HepG2 (cell line): ENCODE results near the gene FLAD1. TPM values are rescaled to one million over a fixed set of nuclear protein-coding genes. Genes with fewer than 3 reads are reported as not detected.

Experiments used
- GABPA ChIP-seq, 2 experiments: IDR thresholded peaks; 2 replicates each; pipeline ENCODE4 v1.6.1; 2011 to 2016; ENCODE audit warnings: low read depth in 2 of 2, low read length in 1 of 2, missing biosample characterization in 1 of 2, missing genetic modification characterization in 1 of 2
- GATAD2A ChIP-seq: IDR thresholded peaks from 2 replicates; pipeline ENCODE4 v1.6.1; 2016
- HDAC2 ChIP-seq: sonication (generic); formaldehyde crosslinking; IDR thresholded peaks from 2 replicates; pipeline ENCODE4 v1.4.0; 2020; ENCODE audit warnings: missing genetic modification reagents
- IRF2 ChIP-seq: IDR thresholded peaks from 2 replicates; pipeline ENCODE4 v1.6.1; 2018; ENCODE audit warnings: missing genetic modification reagents, missing compliant biosample characterization
- JUN ChIP-seq: sonication (generic); formaldehyde crosslinking; IDR thresholded peaks from 2 replicates; pipeline ENCODE4 v1.4.0; 2020; ENCODE audit warnings: mild to moderate bottlenecking, missing genetic modification reagents
- KDM3A ChIP-seq: IDR thresholded peaks from 2 replicates; pipeline ENCODE4 v1.6.1; 2018; ENCODE audit warnings: low read depth, missing compliant biosample characterization
- KDM5A ChIP-seq: fragments of 200-600 bp; sonication (generic); IDR thresholded peaks from 2 replicates; pipeline ENCODE4 v1.7.0; 2018; ENCODE audit warnings: antibody characterized with exemption, mild to moderate bottlenecking, low read length, borderline replicate concordance
- MEIS1 ChIP-seq: sonication (generic); formaldehyde crosslinking; IDR thresholded peaks from 2 replicates; pipeline ENCODE4 v1.9.0; 2021; ENCODE audit warnings: mild to moderate bottlenecking, missing genetic modification reagents, moderate library complexity, borderline replicate concordance
- NAIF1 ChIP-seq: sonication (generic); formaldehyde crosslinking; IDR thresholded peaks from 2 replicates; pipeline ENCODE4 v1.5.0; 2020; ENCODE audit warnings: mild to moderate bottlenecking, missing genetic modification reagents, borderline replicate concordance
- NFATC3 ChIP-seq: sonication (generic); formaldehyde crosslinking; IDR thresholded peaks from 2 replicates; pipeline ENCODE4 v1.5.1; 2020; ENCODE audit warnings: mild to moderate bottlenecking, missing genetic modification reagents
- NFKBIZ ChIP-seq: IDR thresholded peaks from 2 replicates; pipeline ENCODE4 v1.6.1; 2018; ENCODE audit warnings: missing genetic modification reagents, missing compliant biosample characterization
- NFYC ChIP-seq: IDR thresholded peaks from 2 replicates; pipeline ENCODE4 v1.6.1; 2016; ENCODE audit warnings: missing genetic modification reagents, missing compliant biosample characterization
- POLR2G ChIP-seq: fragments of 200-400 bp; formaldehyde crosslinking; IDR thresholded peaks from 2 replicates; pipeline ENCODE4 v1.6.1; 2018; ENCODE audit warnings: mild to moderate bottlenecking, low read depth, low read length, moderate library complexity
- PPARG ChIP-seq: conservative IDR thresholded peaks from 2 replicates; pipeline ENCODE4 v1.6.1; 2016; ENCODE audit warnings: missing biosample characterization, missing genetic modification reagents
- RNF219 ChIP-seq: sonication (generic); formaldehyde crosslinking; IDR thresholded peaks from 2 replicates; pipeline ENCODE4 v1.5.0; 2020; ENCODE audit warnings: mild to moderate bottlenecking, missing genetic modification reagents
- RXRA ChIP-seq: sonication (generic); formaldehyde crosslinking; IDR thresholded peaks from 2 replicates; pipeline ENCODE4 v1.5.1; 2020; ENCODE audit warnings: missing genetic modification reagents
- RXRB ChIP-seq: IDR thresholded peaks from 2 replicates; pipeline ENCODE4 v1.6.1; 2016; ENCODE audit warnings: borderline replicate concordance, missing genetic modification reagents, missing compliant biosample characterization
- SP5 ChIP-seq: IDR thresholded peaks from 2 replicates; pipeline ENCODE4 v1.6.1; 2016; ENCODE audit warnings: low read depth, borderline replicate concordance
- ZBTB20 ChIP-seq: sonication (generic); formaldehyde crosslinking; IDR thresholded peaks from 2 replicates; pipeline ENCODE4 v1.8.1; 2023; ENCODE audit warnings: missing genetic modification reagents, low read depth, mild to moderate bottlenecking, borderline replicate concordance
- ZC3H4 ChIP-seq: sonication (generic); formaldehyde crosslinking; IDR thresholded peaks from 2 replicates; pipeline ENCODE4 v1.4.0; 2020; ENCODE audit warnings: missing genetic modification reagents, borderline replicate concordance
- ZFP1 ChIP-seq: IDR thresholded peaks from 2 replicates; pipeline ENCODE4 v1.6.1; 2016
- ZNF292 ChIP-seq: sonication (generic); formaldehyde crosslinking; IDR thresholded peaks from 2 replicates; pipeline ENCODE4 v1.8.1; 2022; ENCODE audit warnings: mild to moderate bottlenecking, low read depth, missing genetic modification reagents, borderline replicate concordance
- ZNF572 ChIP-seq: sonication (generic); formaldehyde crosslinking; IDR thresholded peaks from 2 replicates; pipeline ENCODE4 v1.5.1; 2020; ENCODE audit warnings: mild to moderate bottlenecking, missing genetic modification reagents
- ZNF710 ChIP-seq: sonication (generic); formaldehyde crosslinking; IDR thresholded peaks from 2 replicates; pipeline ENCODE4 v1.5.0; 2020; ENCODE audit warnings: mild to moderate bottlenecking, missing genetic modification reagents, borderline replicate concordance
- ZNF891 ChIP-seq: sonication (generic); formaldehyde crosslinking; IDR thresholded peaks from 2 replicates; pipeline ENCODE4 v1.5.0; 2020; ENCODE audit warnings: mild to moderate bottlenecking, missing genetic modification reagents
- polyA plus RNA-seq, 8 experiments: library from polyadenylated mRNA; depleted of rRNA in 3 of 8; stranded (reverse) in 7 of 8; unstranded in 1 of 8; fragments of >200 nt; fragmentation: Illumina TruSeq in 4 of 8; extraction: Trizol in 4 of 8; gene quantifications; 2 replicates each; pipeline versions ENCODE4 v1.2.1 to v1.2.3, GENCODE V29; 2011 to 2016; ENCODE audit warnings: low read depth in 4 of 8, missing spikeins in 1 of 8, mixed read lengths in 1 of 8; ENCODE audit not compliant: insufficient read depth in 1 of 8
- total RNA-seq, 5 experiments: library from RNA; depleted of rRNA; stranded (reverse); fragments of >200 nt; fragmentation: Illumina TruSeq; extraction: Trizol; gene quantifications; 2 replicates each; pipeline ENCODE4 v1.2.3, GENCODE V29; 2016; ENCODE audit warnings: low read depth in 1 of 5

FLAD1 gene
- total and polyA plus RNA-seq, 2 of the 13 experiments (the other 11 are each of a cell fraction or from before 2014, with no cell fraction given): 25.9 to 32.8 TPM

- peak; percentile 17; the same call in 1 of the 2 replicates for TF ChIP-seq ZC3H4 (CRISPR knock-in tag)
- no peak for TF ChIP-seq RXRA (CRISPR knock-in tag)
- no peak for TF ChIP-seq RNF219 (CRISPR knock-in tag)
- peak; percentile 15; the same call in 1 of the 2 replicates for TF ChIP-seq RXRB (CRISPR knock-in tag)
- TF ChIP-seq IRF2 (CRISPR knock-in tag): no peak
- no peak for TF ChIP-seq ZNF572 (CRISPR knock-in tag)
- TF ChIP-seq JUN (CRISPR knock-in tag): no peak
- 0 out of 2 replicates have a peak, but pooled peaks have one; percentile 31 for TF ChIP-seq HDAC2 (CRISPR knock-in tag)
- TF ChIP-seq ZNF292 (CRISPR knock-in tag): no peak
- no peak for TF ChIP-seq MEIS1
- no peak for TF ChIP-seq ZNF891
- TF ChIP-seq NFYC (CRISPR knock-in tag): peak; percentile 89
- TF ChIP-seq PPARG (CRISPR knock-in tag): no peak
- TF ChIP-seq NFKBIZ (CRISPR knock-in tag): no peak
- peak; percentile 78 for TF ChIP-seq KDM5A
- peak; percentile 5; the same call in 1 of the 2 replicates for TF ChIP-seq POLR2G
- no peak for TF ChIP-seq ZFP1
- TF ChIP-seq ZBTB20 (CRISPR knock-in tag): peak; percentile 38; the same call in 1 of the 2 replicates
- peak; percentile 88; the same call in 1 of the 2 replicates for TF ChIP-seq ZNF710 (CRISPR knock-in tag)
- TF ChIP-seq NAIF1 (CRISPR knock-in tag): no peak
- TF ChIP-seq GATAD2A (CRISPR knock-in tag): 0 out of 2 replicates have a peak, but pooled peaks have one; percentile 0
- no peak for TF ChIP-seq GABPA (IDR thresholded peaks at IDR 0.05; ENCODE audit: low read depth, low read length)
- peak; percentile 52 for TF ChIP-seq GABPA (CRISPR knock-in tag; IDR thresholded peaks at IDR 0.05; ENCODE audit: low read depth)
- TF ChIP-seq NFATC3: no peak
- peak; percentile 71 for TF ChIP-seq SP5 (CRISPR knock-in tag)
- TF ChIP-seq KDM3A (CRISPR knock-in tag): 0 out of 2 replicates have a peak, but pooled peaks have one; percentile 25
Measured at GRCh38 chr1:155001675-155002463, 18.7 kb downstream of the FLAD1 start (continued).
